ENCODE results near the gene SLC9A8.
"Not testable (repeated sequence)": the region's sequence is repeated elsewhere in the genome, so short reads cannot be mapped to it uniquely, and the experiment has no call there.

The SLC9A8 gene, protein sequence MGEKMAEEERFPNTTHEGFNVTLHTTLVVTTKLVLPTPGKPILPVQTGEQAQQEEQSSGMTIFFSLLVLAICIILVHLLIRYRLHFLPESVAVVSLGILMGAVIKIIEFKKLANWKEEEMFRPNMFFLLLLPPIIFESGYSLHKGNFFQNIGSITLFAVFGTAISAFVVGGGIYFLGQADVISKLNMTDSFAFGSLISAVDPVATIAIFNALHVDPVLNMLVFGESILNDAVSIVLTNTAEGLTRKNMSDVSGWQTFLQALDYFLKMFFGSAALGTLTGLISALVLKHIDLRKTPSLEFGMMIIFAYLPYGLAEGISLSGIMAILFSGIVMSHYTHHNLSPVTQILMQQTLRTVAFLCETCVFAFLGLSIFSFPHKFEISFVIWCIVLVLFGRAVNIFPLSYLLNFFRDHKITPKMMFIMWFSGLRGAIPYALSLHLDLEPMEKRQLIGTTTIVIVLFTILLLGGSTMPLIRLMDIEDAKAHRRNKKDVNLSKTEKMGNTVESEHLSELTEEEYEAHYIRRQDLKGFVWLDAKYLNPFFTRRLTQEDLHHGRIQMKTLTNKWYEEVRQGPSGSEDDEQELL

DNA sequence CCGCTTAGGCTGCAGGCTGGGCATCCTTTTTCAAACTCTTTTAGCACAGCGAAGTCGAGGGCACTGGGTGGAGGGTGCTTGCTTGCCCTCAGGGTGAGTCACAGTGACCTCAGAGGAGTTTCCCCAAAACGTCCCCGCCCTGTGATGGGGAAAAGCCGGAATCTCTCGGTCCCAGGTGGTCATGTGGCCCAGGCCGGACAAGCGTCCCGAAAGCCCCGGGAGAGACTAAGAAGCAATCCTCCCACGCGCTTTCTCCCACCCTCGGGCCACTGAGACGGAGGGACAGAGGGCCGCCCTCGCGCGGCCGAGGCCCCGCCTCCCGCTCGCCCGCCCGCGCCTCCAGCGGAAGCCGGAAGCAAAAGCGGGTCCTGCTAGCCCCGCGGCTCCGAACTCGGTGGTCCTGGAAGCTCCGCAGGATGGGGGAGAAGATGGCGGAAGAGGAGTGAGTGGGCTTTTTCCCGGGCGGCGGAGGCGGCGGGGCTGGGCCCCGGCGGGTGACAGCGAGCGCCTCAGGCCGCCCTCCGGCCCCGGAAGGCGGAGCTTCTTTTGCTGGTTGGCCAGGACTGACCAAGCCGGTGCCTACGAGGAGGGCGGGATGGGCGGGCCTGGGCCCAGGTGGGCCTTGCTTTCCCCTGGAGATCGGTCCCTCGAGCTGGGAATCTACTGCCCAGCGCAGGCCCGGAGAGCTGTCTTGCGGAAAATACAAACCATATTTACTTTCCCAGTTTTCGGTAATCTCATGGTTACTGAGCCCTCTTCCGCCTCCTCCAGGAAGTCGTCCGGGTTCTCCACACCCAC lies at the start of gene SLC9A8:
Gene SLC9A8 (plus strand): TSS at position 322 of the 798 bp plus-strand sequence. CDS start 95 bp downstream, at position 417.
- peak; percentile 83 for DNase-seq

DNA sequence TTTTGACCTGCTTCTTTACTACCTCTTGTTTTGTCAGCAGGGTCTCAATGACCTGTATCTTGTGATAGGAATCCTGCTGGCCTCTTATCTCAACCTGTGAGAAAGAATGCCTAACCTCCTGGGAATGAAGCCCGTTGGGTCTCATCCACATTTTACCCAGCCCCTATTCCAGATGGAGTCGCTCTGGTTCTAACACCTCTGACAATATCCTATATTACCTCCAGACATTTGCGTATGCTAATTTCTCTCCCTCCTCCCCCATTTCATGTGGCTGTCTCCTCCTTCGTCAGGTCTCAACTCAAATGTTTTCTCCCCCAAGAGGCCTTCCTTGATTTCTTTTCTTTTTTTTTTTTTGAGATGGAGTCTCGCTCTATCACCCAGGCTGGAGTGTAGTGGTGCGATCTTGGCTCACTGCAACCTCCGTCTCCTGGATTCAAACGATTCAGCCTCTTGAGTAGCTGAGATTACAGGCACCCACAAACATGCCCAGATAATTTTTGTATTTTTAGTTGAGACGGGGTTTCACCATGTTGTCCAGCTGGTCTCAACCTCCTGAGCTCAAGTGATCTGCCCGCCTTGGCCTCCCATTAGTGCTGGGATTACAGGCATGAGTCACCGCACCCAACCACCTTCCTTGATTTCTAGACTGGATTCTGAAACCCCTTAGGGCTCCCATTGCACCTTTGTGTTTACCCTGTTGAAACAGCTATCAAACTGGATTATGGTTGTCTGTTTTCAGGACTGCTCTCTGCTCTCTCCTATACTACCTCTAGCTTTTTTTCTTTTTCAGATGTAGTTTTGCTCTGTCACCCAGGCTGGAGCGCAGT lies 49.5 kb upstream of the SLC9A8 start:
- DNase-seq: no peak

DNA sequence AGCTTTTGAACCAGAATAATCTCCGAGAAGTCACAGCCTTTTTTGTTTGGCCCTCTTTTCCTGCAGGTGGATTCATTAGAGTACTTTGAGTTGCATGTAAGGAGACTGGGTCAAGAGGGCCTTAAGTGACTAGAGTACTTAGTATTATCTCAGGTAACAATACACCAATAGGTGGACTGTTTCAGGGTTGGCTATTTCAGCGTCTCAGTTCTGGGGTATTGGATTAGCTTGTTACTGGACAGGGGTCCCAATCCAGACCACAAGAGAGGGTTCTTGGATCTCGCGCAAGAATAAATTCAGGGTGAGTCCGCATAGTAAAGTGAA lies 47.3 kb upstream of the SLC9A8 start:
- no peak for DNase-seq

DNA sequence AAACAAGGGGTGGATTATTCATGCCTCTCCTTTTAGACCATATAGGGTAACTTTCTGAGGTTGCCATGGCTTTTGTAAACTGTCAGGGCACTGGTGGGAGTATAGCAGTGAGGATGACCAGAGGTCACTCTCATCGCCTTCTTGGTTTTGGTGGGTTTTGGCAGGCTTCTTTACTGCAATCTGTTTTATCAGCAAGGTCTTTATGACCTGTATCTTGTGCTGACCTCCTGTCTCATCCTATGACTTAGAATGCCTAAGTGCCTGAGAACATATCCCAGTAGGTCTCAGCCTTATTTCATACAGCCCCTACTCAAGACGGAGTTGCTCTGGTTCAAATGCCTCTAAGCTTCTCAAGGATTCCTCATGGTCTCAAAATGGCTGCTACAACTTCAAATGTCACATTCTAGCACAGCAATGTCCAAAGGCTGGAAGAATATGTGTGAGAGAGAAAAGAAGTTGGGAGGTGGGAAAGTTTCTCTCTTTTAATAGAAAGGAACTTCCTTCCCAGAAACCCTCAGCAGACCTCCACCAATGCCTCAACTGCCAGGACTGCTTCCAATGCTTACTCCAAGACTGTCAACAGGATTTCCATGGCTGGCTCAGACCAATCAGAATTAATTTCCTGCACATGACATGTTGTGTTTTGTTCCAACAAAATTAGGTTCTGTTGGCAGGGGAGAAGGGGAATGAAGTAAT lies 46.6 kb upstream of the SLC9A8 start:
- no peak for DNase-seq

DNA sequence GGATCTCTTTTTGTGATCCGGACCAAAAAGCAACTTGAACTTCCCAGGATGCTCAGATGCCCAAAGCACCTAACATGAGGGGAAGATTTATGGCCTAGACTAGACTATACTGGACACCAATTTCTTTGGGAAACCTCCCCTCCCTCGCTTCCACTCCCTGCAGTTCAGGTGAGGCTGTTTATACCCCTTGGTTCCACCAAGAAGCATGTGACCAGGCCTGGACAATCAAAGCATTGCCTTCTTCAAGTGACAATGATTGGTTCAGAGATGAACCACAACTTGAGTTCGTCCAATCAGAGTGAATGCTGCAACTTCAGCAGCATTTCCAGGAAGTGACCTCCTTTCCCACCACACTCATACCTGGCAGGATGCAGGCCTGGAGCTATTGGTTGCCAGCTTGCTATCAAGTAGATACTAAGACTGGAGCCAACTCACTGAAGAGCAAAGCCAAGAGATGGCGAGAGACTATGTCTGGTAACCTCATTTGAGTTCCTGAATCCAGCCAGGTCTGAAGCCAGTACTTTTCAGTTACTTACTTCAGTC lies 45.6 kb upstream of the SLC9A8 start:
- no peak for DNase-seq

DNA sequence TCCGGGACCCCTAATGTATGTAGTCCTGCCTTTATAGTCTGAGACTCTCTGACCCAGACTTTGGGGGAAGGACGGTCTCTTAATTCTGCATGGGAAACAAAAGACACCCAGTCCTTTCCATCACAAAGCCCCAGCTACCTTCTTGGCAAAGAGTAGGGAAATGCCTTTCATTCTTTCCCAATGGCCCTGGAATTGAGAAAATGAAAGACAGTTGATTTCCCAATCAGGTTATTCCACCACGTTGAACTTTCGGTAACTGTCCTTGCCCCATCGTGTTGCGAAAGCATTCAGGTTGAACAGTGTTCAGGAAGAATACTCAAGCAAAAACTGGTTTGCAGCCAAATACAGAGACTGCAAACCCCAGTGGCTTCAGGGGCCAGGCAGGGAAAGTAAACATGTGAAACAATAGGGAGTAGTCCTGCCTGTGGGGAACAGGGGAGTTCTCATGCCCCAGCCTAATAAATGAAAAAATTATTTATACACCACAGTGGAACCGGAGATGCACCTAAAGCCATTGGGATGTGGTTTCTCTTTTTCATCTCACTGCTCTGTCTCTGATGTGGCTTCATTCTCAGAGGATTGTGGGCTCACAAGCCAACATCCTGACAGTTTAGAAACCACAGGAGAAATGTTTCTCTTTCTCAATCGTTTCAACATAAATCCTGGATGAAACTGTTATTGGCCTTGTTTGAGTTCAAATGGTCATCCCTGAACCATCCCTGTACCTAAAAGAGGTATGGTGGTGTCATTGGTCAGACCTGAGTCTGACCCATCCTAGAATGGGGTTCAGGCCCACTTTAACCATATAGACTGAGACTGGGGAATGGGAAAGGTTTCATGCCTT lies 44.2 kb upstream of the SLC9A8 start:
- DNase-seq: no peak

DNA sequence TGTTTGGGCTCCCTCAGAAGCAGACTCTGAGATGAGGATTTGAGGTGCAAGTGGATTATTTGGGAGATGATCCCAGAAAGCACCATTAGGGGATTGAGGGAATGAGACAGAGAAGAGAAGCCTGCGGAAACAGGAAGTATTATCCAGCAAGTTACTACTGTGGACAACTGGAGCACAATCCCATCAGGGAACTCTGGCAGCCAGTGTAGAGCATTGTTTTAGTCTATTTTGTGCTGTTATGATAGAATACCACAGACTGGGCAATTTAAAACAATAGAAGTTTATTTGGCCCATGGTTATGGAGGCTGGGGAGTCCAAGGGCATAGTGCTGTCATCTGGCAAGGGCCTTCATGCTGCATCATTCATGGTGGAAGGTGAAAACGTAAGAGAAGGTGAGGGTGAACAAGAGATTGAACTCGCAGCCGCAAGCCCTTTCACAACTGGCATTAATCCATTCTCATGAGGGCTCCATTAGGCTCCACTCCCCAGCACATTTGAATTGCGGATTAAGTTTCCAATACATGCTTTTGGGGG lies 43.5 kb upstream of the SLC9A8 start:
- DNase-seq: no peak

DNA sequence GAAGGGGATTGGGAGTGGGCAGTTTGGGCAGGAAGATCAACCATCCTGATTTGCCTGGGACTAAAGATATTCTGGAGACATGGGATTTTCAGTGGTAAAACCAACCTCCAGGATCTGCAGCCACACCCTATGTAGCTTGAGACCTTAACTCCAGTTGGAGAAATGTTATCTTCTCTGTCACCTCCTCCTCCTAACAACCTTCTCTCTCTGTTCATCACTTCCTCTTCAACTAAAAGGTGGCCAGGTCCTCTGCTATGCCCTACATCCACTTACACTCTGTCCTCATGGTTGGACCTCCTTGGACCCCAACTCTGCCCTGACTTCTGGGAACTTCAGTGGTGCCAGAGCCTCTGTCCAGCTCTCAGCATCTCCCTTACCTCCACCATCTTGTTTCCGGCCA lies 42.0 kb upstream of the SLC9A8 start:
- DNase-seq: no peak

DNA sequence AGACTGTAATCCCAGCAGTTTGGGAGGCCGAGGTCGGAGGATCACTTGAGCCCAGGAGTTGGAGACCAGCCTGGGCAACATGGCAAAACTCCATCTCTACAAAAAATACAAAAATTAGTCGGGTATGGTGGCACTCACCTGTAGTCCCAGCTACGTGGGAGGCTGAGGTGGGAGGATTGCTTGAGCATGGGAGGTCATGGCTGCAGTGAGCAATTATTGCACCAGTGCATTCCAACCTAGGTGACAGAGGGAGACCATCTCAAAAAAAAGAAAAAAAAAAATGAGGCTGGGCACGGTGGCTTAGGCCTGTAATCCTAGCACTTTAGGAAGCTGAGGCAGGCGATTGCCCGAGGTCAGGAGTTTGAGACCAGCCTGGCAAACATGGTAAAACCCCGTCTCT lies 38.4 kb upstream of the SLC9A8 start:
- DNase-seq: not testable (repeated sequence)

DNA sequence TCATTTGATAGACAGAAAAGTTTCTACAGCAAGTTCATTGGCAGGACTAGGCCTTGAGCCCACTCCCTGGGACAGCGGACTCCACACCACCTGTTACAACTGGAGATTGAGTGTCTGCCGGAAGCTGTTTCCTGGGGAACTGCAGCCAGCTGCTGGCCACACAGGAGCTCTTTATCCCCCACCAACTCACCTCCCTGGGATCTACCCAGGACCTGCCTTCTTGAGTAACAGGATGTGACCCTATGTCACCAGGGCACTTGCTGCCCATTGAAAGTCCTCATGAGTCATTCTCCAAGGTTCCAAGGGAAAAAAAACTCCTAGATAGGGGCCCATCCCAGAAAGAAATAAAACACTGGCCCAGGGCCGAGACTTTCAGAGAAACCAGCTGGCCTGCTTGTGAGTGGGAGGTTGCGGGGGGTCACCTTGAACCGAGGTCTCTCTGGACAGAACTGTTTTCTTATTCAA lies 37.4 kb upstream of the SLC9A8 start:
- no peak for DNase-seq

DNA sequence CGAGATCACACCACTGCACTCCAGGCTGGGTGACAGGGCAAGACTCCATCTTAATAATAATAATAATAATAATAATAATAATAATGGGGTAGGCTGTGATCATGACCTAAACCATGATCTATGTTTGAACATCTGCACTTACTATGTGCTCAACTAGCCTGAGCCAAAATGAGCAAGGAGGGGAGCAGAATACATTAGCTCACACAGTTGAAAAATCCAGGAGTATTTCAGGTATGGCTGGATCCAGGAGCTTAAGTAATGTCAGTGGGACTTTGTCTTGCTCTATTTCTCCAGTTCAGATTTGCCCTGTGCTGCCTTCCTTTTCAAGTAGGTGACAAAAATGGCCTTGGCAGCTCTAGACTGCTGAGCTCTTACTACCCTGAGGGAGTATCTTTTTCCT lies 32.7 kb upstream of the SLC9A8 start:
- no peak for DNase-seq

DNA sequence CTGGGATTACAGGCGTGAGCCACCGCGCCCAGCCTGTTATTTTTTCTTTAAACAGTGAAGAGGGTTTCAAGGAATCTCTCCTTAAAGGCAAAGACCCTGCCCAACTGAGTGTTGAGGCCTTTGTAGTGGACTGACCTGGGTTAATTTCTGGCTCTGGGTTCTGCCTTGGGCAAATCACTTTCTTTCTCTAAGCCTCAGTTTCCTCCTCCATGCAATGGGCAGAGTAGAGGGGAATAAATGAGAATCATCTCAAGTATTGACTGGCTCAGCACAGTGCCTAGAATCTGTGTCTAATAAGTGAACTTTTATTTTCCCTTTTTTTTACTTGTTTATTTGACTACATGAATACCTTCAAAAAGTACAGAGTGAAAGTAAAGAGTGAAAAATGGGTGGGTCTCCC lies 31.0 kb upstream of the SLC9A8 start:
- no peak for DNase-seq

DNA sequence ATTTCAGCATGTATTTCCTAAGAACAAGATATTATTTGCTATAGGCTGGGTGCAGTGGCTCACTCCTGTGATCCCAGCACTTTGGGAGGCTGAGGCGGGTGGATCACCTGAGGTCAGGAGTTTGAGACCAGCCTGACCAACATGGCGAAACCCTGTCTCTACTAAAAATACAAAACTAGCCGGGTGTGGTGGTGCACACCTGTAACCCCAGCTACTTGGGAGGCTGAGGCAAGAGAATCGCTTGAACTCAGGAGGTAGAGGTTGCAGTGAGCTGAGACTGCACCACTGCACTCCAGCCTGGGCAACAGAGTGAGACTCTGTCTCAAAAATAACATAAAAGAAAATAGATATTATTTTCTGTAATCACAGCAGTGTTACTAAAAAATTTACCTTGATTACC lies 30.2 kb upstream of the SLC9A8 start:
- DNase-seq: not testable (repeated sequence)

DNA sequence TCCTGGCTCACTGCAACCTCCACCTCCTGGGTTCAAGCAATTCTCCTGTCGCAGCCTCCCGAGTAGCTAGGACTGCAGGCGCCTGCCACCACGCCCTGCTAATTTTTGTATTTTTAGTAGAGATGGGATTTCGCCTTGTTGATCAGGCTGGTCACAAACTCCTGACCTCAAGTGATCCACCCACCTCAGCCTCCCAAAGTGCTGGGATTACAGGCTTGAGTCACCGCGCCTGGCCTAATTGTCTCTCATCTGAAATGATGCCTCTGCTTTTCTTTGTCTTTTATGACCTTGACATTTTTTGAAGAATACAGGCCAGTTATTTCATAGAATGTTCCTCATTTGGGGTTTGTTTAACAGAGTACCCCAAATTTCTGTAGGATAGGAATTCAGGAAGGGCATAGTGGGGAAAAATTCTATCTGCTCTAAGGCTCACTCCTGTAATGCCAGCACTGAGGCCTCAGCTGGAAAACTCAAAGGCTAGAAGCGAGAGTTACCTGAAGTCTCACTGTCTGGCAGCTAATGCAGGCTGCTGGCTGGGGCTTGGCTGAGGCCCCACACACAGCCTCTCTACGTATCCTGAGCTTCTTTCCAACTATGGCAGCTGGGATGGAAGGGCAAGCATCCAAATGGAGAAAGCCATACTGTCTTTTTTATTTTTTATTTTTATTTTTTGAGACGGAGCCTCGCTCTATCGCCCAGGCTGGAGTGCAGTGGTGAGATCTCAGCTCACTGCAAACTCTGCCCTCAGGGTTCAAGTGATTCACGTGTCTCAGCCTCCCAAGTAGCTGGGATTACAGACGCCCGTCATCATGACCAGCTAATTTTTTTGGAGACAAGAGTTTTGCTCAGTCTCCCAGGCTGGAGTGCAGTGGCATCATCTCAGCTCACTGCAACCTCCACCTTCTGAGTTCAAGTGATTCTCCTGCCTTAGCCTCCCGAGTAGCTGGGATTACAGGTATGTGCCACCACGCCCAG lies 29.3 kb upstream of the SLC9A8 start:
- not testable (repeated sequence) for DNase-seq

DNA sequence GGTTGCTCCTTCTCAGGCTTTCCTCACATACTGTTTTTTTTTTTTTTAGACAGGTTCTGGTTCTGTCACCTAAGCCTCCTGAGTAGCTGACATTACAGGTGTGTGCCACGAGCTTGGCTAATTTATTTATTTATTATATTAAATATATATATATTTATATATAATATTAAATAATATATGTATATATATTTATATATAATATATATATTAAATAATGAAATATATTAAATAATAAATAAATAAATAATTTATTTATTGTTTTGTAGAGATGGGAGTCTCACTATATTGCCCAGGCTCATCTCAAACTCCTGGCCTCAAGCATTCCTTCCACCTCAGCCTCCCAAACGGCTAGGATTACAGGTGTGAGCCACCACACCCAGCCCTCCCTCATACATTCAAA lies 28.3 kb upstream of the SLC9A8 start:
- DNase-seq: no peak

DNA sequence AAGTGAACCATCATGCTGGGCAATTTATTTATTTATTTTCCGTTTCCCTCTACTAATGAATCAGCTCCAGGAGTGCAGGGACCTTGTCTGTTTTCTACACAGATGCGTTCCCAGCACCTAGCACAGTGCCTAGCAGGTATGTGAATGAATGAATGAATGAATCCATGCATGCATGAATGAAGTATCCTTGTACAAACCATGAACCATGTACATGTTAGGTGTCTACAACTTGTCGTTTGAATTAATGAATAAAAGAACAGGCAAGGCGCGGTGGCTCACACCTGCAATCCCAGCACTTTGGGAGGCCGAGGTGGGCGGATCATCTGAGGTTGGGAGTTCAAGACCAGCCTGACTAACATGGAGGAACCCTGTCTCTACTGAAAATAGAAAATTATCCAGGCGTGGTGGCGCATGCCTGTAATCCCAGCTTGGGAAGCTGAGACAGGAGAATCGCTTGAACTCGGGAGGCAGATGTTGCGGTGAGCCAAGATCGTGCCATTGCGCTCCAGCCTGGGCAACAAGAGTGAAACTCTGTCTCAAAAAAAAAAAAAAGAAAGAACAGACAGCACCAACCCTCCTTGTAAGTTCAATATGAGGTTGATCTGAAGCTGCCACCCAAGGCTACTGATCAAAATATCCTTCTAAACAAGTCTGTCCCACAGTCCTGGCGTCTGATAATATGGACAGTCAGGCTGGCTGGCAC lies 27.3 kb upstream of the SLC9A8 start:
- DNase-seq: no peak

DNA sequence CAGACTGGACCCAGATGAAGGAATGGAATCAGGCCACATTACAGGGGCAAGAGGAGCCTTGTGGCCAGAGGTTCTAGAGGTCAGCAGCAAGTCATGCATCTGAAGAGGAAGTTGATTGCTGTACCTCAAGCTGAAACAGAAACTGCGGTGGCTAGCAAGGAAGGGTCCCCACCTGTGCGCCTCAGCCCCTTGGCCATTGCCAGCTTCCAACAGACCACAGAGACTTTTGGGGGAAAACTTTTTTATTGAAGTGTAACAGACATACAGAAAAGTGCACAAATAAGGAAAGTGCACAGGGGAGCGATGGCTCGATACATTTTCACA lies 26.8 kb upstream of the SLC9A8 start:
- DNase-seq: no peak

DNA sequence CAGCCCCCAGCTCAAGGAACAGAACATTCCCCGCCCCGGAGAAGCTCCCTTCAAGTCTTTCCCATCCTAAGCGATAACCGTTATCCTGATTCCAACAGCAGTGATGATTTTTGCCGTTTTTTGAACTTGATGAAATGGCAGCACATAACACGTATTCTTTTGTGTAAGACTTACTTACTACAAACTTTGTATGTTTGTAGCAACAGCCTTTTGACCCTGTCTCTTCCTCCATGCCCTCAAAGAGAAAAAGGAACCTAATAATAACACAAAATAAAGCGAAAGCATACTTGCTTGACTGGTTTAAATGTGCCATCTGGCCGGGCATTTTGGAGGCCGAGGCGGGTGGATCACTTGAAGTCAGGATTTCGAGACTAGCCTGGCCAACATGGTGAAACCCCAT lies 26.4 kb upstream of the SLC9A8 start:
- no peak for DNase-seq

Measured in activated CD4-positive, CD25-positive, alpha-beta regulatory T cell treated with anti-CD3 and anti-CD28 coated beads, Interleukin-2, amount 50 U/mL, for 72 hours (primary cell).